Colonic mucosa (tissue), 4 donors: ENCODE data around the gene TBC1D5. TPM values are rescaled to one million over a fixed set of nuclear protein-coding genes. Genes with fewer than 3 reads are reported as not detected.

ENCODE experiments used
- DNase-seq: peaks from one replicate; pipeline ENCODE4 v3.0.0-alpha.2; 2020
- H3K27ac ChIP-seq: fragments of 200-600 bp; one replicate; pipeline ENCODE4 v1.8.0; 2021
- H3K27me3 ChIP-seq: fragments of 200-600 bp; one replicate; pipeline ENCODE4 v1.8.0; 2021
- H3K36me3 ChIP-seq: fragments of 200-600 bp; one replicate; pipeline ENCODE4 v1.8.0; 2021
- H3K4me1 ChIP-seq: fragments of 200-600 bp; one replicate; pipeline ENCODE4 v1.8.0; 2021; ENCODE audit warnings: mild to moderate bottlenecking
- H3K4me3 ChIP-seq: fragments of 200-600 bp; one replicate; pipeline ENCODE4 v1.8.0; 2021
- H3K9ac ChIP-seq, 2 donors: one replicate each; pipeline ENCODE4 v1.7.0; 2013; ENCODE audit warnings: control low read depth in 2 of 2, low read depth in 2 of 2, low read length in 2 of 2
- H3K9me3 ChIP-seq: fragments of 200-600 bp; one replicate; pipeline ENCODE4 v1.8.0; 2021
- CTCF ChIP-seq: fragments of 200-600 bp; IDR thresholded peaks from one replicate; pipeline ENCODE4 v1.8.0; 2022; ENCODE audit warnings: antibody characterized with exemption, mild to moderate bottlenecking
- intact Hi-C: fragments of 100-400 bp; cut with DNase I; formaldehyde crosslinking; loops from one replicate; pipeline ENCODE4 v1.14.1; 2022
- total RNA-seq, 2 donors: library from RNA; stranded (reverse); fragmentation: NEBNext Ultra II Directional in 1 of 2; extraction: Animal tissue kit (Norgen Biotek cat#: 25700) in 1 of 2; gene quantifications; one replicate each; pipeline ENCODE4 v1.2.1, GENCODE V29; 2021
- donor health status: healthy.
- donor health status: DM: no; HTN: no; CAD: no.
- donor health status: DM: no; HTN: no; CAD: no.

TBC1D5 gene
- total RNA-seq, 2 donors from 2014 or later: 29.9 to 31.2 TPM

GRCh38 chr3:17581421-17582080 is 160.9 kb downstream of the TBC1D5 start:
- no peak for TF ChIP-seq CTCF
- Histone ChIP-seq H3K4me1 (no peaks in the 10 kb centered on the region), H3K9me3 (no peaks in the 10 kb centered on the region), H3K9ac (no peak overlapping the region), H3K36me3 (no peaks in the 10 kb centered on the region), H3K4me3 (no peak overlapping the region), H3K27ac (no peak overlapping the region), H3K27me3 (no peaks in the 10 kb centered on the region)
- no peak for DNase-seq
- intact Hi-C loops: no loop called here

- no peaks in the 10 kb centered on the region for H3K4me1 ChIP-seq
- H3K27me3 ChIP-seq: no peaks in the 10 kb centered on the region
- H3K36me3 ChIP-seq: no peaks in the 10 kb centered on the region
- H3K27ac ChIP-seq: no peak overlapping the region
- DNase-seq: no peak
- no peak overlapping the region for H3K9ac ChIP-seq
- TF ChIP-seq CTCF: no peak
- intact Hi-C loops: no loop called here
- H3K4me3 ChIP-seq: no peak overlapping the region
- no peaks in the 10 kb centered on the region for H3K9me3 ChIP-seq
Measured at GRCh38 chr3:17580901-17581300, 161.5 kb downstream of the TBC1D5 start.

- Histone ChIP-seq H3K9ac (no peak overlapping the region), H3K36me3 (no peaks in the 10 kb centered on the region), H3K9me3 (no peaks in the 10 kb centered on the region), H3K4me1 (no peaks in the 10 kb centered on the region), H3K4me3 (no peak overlapping the region), H3K27ac (no peak overlapping the region), H3K27me3 (no peaks in the 10 kb centered on the region)
- no peak for DNase-seq
- intact Hi-C loops: no loop called here
- no peak for TF ChIP-seq CTCF
Measured at GRCh38 chr3:17579289-17580031, 163.0 kb downstream of the TBC1D5 start.

GRCh38 chr3:17577796-17578520 is 164.5 kb downstream of the TBC1D5 start:
- TF ChIP-seq CTCF: no peak
- H3K36me3 ChIP-seq: no peaks in the 10 kb centered on the region
- no peaks in the 10 kb centered on the region for H3K9me3 ChIP-seq
- H3K9ac ChIP-seq: no peak overlapping the region
- no peak for DNase-seq
- no peaks in the 10 kb centered on the region for H3K4me1 ChIP-seq
- no peak overlapping the region for H3K27ac ChIP-seq
- no peak overlapping the region for H3K4me3 ChIP-seq
- H3K27me3 ChIP-seq: no peaks in the 10 kb centered on the region
- intact Hi-C loops: no loop called here

- no peaks in the 10 kb centered on the region for H3K4me1 ChIP-seq
- no peak overlapping the region for H3K9ac ChIP-seq
- intact Hi-C loops: no loop called here
- DNase-seq: no peak
- no peak overlapping the region for H3K27ac ChIP-seq
- no peaks in the 10 kb centered on the region for H3K27me3 ChIP-seq
- H3K4me3 ChIP-seq: no peak overlapping the region
- no peaks in the 10 kb centered on the region for H3K36me3 ChIP-seq
- TF ChIP-seq CTCF: no peak
- no peaks in the 10 kb centered on the region for H3K9me3 ChIP-seq
Measured at GRCh38 chr3:17573396-17573795, 169.0 kb downstream of the TBC1D5 start.
